Peyer's patch (tissue), 4 donors: ENCODE results near the gene KRT1. TPM values are rescaled to one million over a fixed set of nuclear protein-coding genes. Genes with fewer than 3 reads are reported as not detected.

Source experiments
- DNase-seq, 3 donors: peaks; one replicate each; pipeline ENCODE4 v3.0.0-alpha.2; 2017 to 2019
- H3K27ac ChIP-seq, 4 donors: fragments of 200-600 bp; sonication (generic); one replicate each; pipeline ENCODE4 v1.5.1; 2016 to 2019
- H3K27me3 ChIP-seq, 2 donors: fragments of 200-600 bp; sonication (generic); one replicate each; pipeline ENCODE4 v1.5.1; 2019
- H3K36me3 ChIP-seq, 3 donors: fragments of 200-600 bp; sonication (generic); one replicate each; pipeline ENCODE4 v1.5.1; 2016 to 2019
- H3K4me1 ChIP-seq, 4 donors: fragments of 200-600 bp; sonication (generic); one replicate each; pipeline ENCODE4 v1.5.1; 2016 to 2019
- H3K4me3 ChIP-seq, 4 donors: fragments of 200-600 bp; sonication (generic); 1 replicate in 3 of 4; 2 replicates in 1 of 4; pipeline ENCODE4 v1.5.1; 2016 to 2019; ENCODE audit warnings: mild to moderate bottlenecking in 1 of 4
- H3K9me3 ChIP-seq, 4 donors: fragments of 200-600 bp; sonication (generic); one replicate each; pipeline ENCODE4 v1.5.1; 2016 to 2019; ENCODE audit warnings: mild to moderate bottlenecking in 1 of 4
- POLR2A ChIP-seq, 2 donors: fragments of 450-650 bp; IDR thresholded peaks; one replicate each; pipeline ENCODE4 v1.5.1; 2017; ENCODE audit warnings: antibody characterized with exemption in 2 of 2, mild to moderate bottlenecking in 2 of 2, moderate library complexity in 2 of 2
- total RNA-seq, 4 donors: library from RNA; depleted of rRNA; stranded (reverse); fragments of >200 nt; gene quantifications; one replicate each; pipeline ENCODE4 v1.1.0, GENCODE V29; 2016
- TF ChIP-seq, protein P1 (sequence below), 6 experiments: fragments of 450-650 bp in 4 of 6; fragments of 200-600 bp in 2 of 6; sonication (generic) in 1 of 6; IDR thresholded peaks; one replicate each; pipeline ENCODE4 v1.5.1; 2017 to 2019; ENCODE audit warnings: antibody characterized with exemption in 6 of 6, mild to moderate bottlenecking in 3 of 6, moderate library complexity in 1 of 6

The KRT1 gene
- total RNA-seq, 4 donors from 2014 or later, result 0.76 to 1.7 (median 0.94) TPM; not detected in 1

DNA sequence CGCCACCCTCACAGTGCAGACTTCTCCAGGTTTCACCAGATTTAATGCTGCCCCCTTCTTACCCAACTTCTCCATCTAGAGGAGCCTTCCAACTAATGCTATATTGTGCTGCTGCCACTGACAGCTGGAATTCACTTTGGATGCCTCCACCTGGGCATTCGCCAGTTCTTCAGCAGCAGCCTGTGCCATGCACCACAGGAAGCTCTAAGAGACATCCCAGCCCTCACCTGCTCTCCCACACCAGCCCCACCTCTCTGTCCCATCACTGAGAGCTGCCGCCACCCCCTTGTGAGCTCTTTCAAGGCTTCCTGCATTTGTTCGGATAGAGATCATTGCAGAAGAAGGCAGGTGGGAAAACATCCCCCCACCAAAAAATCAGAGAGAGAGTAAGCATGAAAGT lies 23.6 kb downstream of the KRT1 start:
- no peaks in the 10 kb centered on the region for H3K27me3 ChIP-seq
- no peak overlapping the region for H3K4me3 ChIP-seq
- no peaks in the 10 kb centered on the region for H3K9me3 ChIP-seq
- H3K27ac ChIP-seq, result no peak overlapping the region
- H3K4me1 ChIP-seq, result no peaks in the 10 kb centered on the region
- no peak for DNase-seq
- H3K36me3 ChIP-seq, result no peaks in the 10 kb centered on the region
- TF ChIP-seq, protein P1, sequence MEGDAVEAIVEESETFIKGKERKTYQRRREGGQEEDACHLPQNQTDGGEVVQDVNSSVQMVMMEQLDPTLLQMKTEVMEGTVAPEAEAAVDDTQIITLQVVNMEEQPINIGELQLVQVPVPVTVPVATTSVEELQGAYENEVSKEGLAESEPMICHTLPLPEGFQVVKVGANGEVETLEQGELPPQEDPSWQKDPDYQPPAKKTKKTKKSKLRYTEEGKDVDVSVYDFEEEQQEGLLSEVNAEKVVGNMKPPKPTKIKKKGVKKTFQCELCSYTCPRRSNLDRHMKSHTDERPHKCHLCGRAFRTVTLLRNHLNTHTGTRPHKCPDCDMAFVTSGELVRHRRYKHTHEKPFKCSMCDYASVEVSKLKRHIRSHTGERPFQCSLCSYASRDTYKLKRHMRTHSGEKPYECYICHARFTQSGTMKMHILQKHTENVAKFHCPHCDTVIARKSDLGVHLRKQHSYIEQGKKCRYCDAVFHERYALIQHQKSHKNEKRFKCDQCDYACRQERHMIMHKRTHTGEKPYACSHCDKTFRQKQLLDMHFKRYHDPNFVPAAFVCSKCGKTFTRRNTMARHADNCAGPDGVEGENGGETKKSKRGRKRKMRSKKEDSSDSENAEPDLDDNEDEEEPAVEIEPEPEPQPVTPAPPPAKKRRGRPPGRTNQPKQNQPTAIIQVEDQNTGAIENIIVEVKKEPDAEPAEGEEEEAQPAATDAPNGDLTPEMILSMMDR (IDR thresholded peaks at IDR 0.05), result no peak
- TF ChIP-seq POLR2A (IDR thresholded peaks at IDR 0.05), result no peak

GRCh38 chr12:52655720-52656124 lies 24.5 kb downstream of the KRT1 start:
- DNase-seq, result no peak
- H3K36me3 ChIP-seq, result no peaks in the 10 kb centered on the region
- no peak overlapping the region for H3K4me3 ChIP-seq
- H3K9me3 ChIP-seq, result no peaks in the 10 kb centered on the region
- TF ChIP-seq POLR2A (IDR thresholded peaks at IDR 0.05), result no peak
- no peak overlapping the region for H3K27ac ChIP-seq
- no peaks in the 10 kb centered on the region for H3K4me1 ChIP-seq
- no peaks in the 10 kb centered on the region for H3K27me3 ChIP-seq

GRCh38 chr12:52655251-52655650 lies 25.0 kb downstream of the KRT1 start:
- no peaks in the 10 kb centered on the region for H3K27me3 ChIP-seq
- H3K4me3 ChIP-seq, result no peak overlapping the region
- H3K9me3 ChIP-seq, result no peaks in the 10 kb centered on the region
- no peak for DNase-seq
- no peak for TF ChIP-seq POLR2A (IDR thresholded peaks at IDR 0.05)
- TF ChIP-seq, protein P1 (IDR thresholded peaks at IDR 0.05), result no peak
- no peak overlapping the region for H3K27ac ChIP-seq
- H3K36me3 ChIP-seq, result no peaks in the 10 kb centered on the region
- H3K4me1 ChIP-seq, result no peaks in the 10 kb centered on the region

- Histone ChIP-seq H3K36me3 (no peaks in the 10 kb centered on the region), H3K27me3 (no peaks in the 10 kb centered on the region), H3K4me1 (no peaks in the 10 kb centered on the region), H3K27ac (no peak within 1 kb of the TSS), H3K9me3 (no peaks in the 10 kb centered on the region), H3K4me3 (no peak within 1 kb of the TSS)
- DNase-seq, result no peak
- TF ChIP-seq, protein P1 (IDR thresholded peaks at IDR 0.05), result no peak
- no peak for TF ChIP-seq POLR2A (IDR thresholded peaks at IDR 0.05)
Observed at GRCh38 chr12:52651726-52652261, 28.4 kb downstream of the KRT1 start, which contains the start of gene KRT2. TSS of gene KRT2 (minus strand) at chr12:52652211. CDS start at chr12:52652142, 69 bp downstream.

- no peak overlapping the region for H3K27ac ChIP-seq
- no peaks in the 10 kb centered on the region for H3K36me3 ChIP-seq
- H3K27me3 ChIP-seq, result no peaks in the 10 kb centered on the region
- DNase-seq, result no peak
- H3K4me1 ChIP-seq, result peaks cover 0 to 2% (median 0%) of the 10 kb centered on the region in 4 donors
- no peaks in the 10 kb centered on the region for H3K9me3 ChIP-seq
- TF ChIP-seq, protein P1 (IDR thresholded peaks at IDR 0.05), result no peak
- TF ChIP-seq POLR2A (IDR thresholded peaks at IDR 0.05), result no peak
- no peak overlapping the region for H3K4me3 ChIP-seq
Observed at GRCh38 chr12:52650520-52651081, 29.6 kb downstream of the KRT1 start.

- Histone ChIP-seq H3K9me3 (no peaks in the 10 kb centered on the region), H3K4me1 (peaks cover 0 to 11% (median 1%) of the 10 kb centered on the region in 4 donors), H3K4me3 (no peak overlapping the region), H3K27me3 (no peaks in the 10 kb centered on the region), H3K36me3 (no peaks in the 10 kb centered on the region), H3K27ac (no peak overlapping the region)
- TF ChIP-seq, protein P1 (IDR thresholded peaks at IDR 0.05), result no peak
- TF ChIP-seq POLR2A (IDR thresholded peaks at IDR 0.05), result no peak
- no peak for DNase-seq
Observed at GRCh38 chr12:52649066-52649465, 31.1 kb downstream of the KRT1 start.
